Dermis blood vessel endothelial cell (primary cell): Measurements from ENCODE around the gene ADAMTS16. TPM values are rescaled to one million over a fixed set of nuclear protein-coding genes. Genes with fewer than 3 reads are reported as not detected.

Source experiments
- DNase-seq: peaks from one replicate; pipeline ENCODE4 v3.0.0; 2010
- total RNA-seq: library from RNA; depleted of rRNA; stranded (reverse); fragments of >200 nt; gene quantifications from 2 replicates; pipeline ENCODE4 v1.2.3, GENCODE V29; 2014

The ADAMTS16 gene
- total RNA-seq, 1 donor from 2014 or later = not detected

GRCh38 chr5:5145651-5146529 is 5.8 kb downstream of the ADAMTS16 start:
- no peak for DNase-seq

- DNase-seq = no peak
Observed at GRCh38 chr5:5146530-5147160, 6.5 kb downstream of the ADAMTS16 start.

DNA sequence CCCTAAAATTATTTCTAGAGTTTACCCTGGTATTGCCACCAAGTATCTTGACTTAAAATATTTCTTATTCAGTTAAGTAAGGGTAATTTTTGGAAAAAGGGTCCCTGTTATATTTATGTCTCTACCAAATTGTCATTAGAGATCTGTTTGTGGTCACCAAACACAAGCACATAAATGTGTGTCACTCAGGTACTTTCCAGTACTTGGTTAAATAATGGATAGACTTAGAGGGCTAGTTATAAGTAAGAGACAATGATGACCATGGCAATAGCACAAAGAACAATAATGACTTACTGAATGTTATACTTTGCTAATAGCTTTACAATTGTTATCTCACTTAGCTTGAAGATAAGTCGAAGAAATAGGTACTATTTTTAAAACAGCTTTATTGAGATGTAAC is 9.0 kb downstream of the ADAMTS16 start:
- DNase-seq = no peak

GRCh38 chr5:5150667-5151066 is 10.5 kb downstream of the ADAMTS16 start:
- DNase-seq = no peak

DNA sequence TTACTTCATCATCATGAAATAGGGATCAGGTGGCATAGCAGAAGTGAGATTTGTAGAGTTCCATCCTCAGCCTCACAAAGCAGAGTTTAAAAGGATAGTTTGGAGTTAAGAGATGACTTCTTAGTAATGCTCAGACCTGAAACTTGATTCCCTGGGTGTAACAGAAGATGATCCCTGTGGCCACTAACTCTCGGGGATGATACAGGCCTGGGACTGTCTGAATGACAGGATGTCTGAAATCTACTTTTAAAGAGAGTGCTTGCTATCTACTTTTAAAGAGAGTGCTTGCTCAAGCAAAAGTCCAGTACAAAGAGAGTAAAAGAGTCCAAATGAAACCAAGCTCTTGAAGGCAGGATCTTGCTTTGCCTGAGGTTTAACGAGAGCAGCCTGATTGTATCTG is 14.6 kb downstream of the ADAMTS16 start:
- no peak for DNase-seq

GRCh38 chr5:5155617-5156016 is 15.5 kb downstream of the ADAMTS16 start:
- no peak for DNase-seq

GRCh38 chr5:5156471-5157082 is 16.4 kb downstream of the ADAMTS16 start:
- no peak for DNase-seq

DNA sequence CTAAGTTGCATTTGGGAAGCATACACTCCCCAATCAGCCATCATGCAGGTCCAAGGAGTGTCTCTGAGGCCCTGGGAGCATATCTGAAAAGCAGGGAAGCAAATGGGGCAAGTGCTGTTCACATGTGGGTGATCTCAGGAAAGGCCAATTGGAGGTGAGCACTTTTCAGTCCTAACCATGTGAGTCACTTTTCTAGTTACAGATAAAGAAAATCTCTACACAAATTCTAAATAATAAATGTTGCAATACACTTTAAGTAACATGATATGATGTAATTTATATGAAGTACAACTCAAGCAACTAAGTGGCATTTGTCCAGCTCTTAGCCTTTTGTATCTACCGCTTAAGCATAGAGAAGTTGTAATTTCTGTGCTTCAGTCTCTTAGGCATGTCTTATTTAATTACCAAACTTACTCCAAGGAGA is 18.4 kb downstream of the ADAMTS16 start:
- no peak for DNase-seq

DNA sequence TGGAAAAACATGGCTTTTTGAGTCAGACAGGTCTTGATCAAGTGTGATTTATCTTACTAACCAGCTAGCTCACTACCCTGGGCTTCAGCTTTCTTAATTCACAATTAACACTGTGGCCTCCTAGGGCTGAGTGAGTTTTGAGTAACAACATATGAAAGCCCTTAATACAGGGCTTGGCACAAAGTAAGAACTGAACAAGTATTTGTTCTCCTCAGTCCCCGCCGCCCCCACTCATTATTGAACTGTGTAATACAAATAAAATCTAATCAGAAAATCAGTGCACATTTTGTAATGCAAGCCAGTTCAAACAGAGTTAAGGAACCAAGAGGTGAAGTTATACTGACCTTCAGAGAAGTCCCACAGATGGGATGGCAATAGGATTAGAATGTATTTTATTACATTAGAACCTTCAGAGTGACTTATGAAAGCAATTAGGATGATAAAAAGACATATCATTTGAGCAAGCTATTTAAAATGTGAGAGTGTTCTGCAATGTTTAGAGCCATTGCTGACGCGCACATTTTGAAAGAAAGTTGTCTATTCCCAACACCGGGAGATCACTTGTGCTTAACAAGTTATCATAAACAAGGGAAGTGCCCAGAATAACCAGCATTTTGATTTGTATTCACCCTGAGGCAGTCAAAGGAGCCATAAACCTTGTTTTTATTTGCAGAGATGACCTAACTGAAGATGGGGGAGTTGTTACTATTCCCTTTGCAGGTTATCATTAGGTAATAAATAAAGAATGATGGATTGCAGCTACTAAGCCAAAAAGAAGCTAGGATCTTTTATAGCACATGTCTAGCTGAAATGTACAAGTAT is 19.4 kb downstream of the ADAMTS16 start:
- DNase-seq = no peak

- DNase-seq = no peak
Observed at GRCh38 chr5:5164163-5164562, 24.0 kb downstream of the ADAMTS16 start.

- no peak for DNase-seq
Observed at GRCh38 chr5:5165541-5166002, 25.4 kb downstream of the ADAMTS16 start.

GRCh38 chr5:5169466-5169865 is 29.3 kb downstream of the ADAMTS16 start:
- DNase-seq = no peak

GRCh38 chr5:5178136-5178535 is 38.0 kb downstream of the ADAMTS16 start:
- DNase-seq = no peak

DNA sequence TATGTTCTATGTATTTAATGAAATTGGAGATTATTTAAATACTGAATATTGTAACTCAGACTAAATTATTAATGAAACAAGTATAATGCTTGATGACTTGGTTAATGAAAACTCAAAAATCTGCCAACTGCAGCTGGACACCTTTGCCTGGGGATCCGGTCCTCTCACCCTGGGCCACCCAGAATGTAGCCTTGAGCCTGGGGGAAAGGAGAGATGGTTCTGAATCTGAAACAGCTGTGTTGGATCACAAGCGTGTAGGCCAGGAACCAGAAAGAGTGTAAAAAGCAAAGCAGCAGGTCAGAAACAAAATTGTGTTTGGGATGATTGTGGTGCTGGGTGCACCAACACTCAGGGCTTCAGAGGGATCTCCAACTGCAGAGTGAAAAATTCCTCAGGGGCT is 38.5 kb downstream of the ADAMTS16 start:
- DNase-seq = no peak

- no peak for DNase-seq
Observed at GRCh38 chr5:5179079-5179478, 38.9 kb downstream of the ADAMTS16 start.

- no peak for DNase-seq
Observed at GRCh38 chr5:5179597-5179996, 39.5 kb downstream of the ADAMTS16 start.

DNA sequence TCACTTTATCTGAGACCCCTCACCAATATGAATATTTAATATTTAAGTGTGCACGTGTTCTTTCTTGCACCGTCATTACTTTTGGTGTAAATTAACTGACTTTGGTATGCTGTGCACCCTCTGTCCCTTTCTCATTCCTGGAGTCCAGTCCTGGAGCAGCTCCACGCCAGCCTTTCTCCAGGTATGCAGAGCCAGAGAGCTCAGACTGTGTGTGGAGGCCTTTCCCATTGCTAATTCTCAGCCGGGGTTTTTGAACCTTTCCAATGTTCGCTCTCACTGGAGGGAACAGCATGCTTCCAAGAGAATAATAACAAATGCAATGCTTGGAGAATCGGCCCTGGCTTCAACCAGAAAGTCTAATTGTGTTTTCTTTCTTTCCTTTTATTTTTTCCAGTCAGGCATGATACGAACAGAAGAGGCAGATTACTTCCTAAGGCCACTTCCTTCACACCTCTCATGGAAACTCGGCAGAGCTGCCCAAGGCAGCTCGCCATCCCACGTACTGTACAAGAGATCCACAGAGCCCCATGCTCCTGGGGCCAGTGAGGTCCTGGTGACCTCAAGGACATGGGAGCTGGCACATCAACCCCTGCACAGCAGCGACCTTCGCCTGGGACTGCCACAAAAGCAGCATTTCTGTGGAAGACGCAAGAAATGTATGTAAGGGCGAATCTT is 41.7 kb downstream of the ADAMTS16 start:
- no peak for DNase-seq

- DNase-seq = no peak
Observed at GRCh38 chr5:5182508-5183188, 42.5 kb downstream of the ADAMTS16 start.

DNA sequence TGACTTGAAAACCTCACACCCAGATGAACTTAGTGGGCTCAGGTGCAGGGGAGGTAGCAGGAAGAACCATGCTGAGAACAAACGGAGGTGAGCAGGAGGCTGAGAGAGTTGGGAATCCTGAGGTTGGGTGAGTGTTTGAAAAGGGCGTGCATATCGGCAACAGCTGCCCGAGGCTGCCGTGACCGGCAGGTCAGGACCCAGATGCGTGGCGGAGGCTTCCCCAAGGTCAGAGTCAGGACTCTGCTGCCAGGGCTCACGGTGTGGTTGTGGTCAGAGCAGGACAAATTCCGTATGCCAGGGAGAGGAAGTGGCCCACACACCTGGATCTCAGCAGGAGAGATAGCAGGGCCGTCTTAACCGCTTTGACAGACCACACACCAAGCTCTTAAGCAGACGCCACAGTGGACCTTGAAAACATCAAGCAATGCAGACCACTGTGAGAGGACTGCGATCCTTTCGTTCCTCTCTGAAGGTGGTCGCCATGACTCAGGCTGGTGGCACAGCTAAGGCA is 43.1 kb downstream of the ADAMTS16 start:
- DNase-seq = no peak

GRCh38 chr5:5183933-5184332 is 43.8 kb downstream of the ADAMTS16 start:
- DNase-seq = no peak

- DNase-seq = no peak
Observed at GRCh38 chr5:5188376-5189050, 48.4 kb downstream of the ADAMTS16 start.
